Stimulated activated effector memory CD8-positive, alpha-beta T cell treated with anti-CD3 and anti-CD28 coated beads, Interleukin-12 subunit alpha, Interleukin-12 subunit beta, amount 100 ng/mL, for 72 hours (primary cell): ENCODE measurements around the gene ADAMTS12.

Source experiments
- ATAC-seq: fragments of 150-1000 bp; cut with Tn5 transposase; 2 replicates; pipeline ENCODE4 v1.10.0; 2021
- DNase-seq, 2 donors: peaks; one replicate each; pipeline ENCODE4 v3.0.0; 2021 to 2022; ENCODE audit warnings: low spot score in 2 of 2
- H3K27ac Mint-ChIP-seq: one replicate; pipeline ENCODE4 v1.8.0; 2022; ENCODE audit warnings: mild to moderate bottlenecking, mixed read lengths
- H3K36me3 Mint-ChIP-seq: one replicate; pipeline ENCODE4 v1.8.0; 2022; ENCODE audit warnings: mild to moderate bottlenecking, mixed read lengths
- H3K4me1 Mint-ChIP-seq: one replicate; pipeline ENCODE4 v1.8.0; 2022; ENCODE audit warnings: mixed read lengths
- H3K4me3 Mint-ChIP-seq: one replicate; pipeline ENCODE4 v1.8.0; 2022; ENCODE audit warnings: mild to moderate bottlenecking, mixed read lengths
- H3K9me3 Mint-ChIP-seq: one replicate; pipeline ENCODE4 v1.8.0; 2022; ENCODE audit warnings: mixed read lengths

The ADAMTS12 gene

GRCh38 chr5:33781286-33781685, 110.5 kb downstream of the ADAMTS12 start:
- H3K9me3 Mint-ChIP-seq = peaks cover 3% of the 10 kb centered on the region

GRCh38 chr5:33776151-33776660, 115.6 kb downstream of the ADAMTS12 start:
- no peak for ATAC-seq
- Mint-ChIP-seq H3K4me1 (no peaks in the 10 kb centered on the region), H3K9me3 (no peaks in the 10 kb centered on the region), H3K36me3 (no peaks in the 10 kb centered on the region), H3K27ac (no peak overlapping the region), H3K4me3 (no peak overlapping the region)
- DNase-seq = no peak

More at GRCh38 chr5:33781286-33781685, 110.5 kb downstream of the ADAMTS12 start:
- Mint-ChIP-seq H3K4me1 (no peaks in the 10 kb centered on the region), H3K27ac (no peak overlapping the region), H3K36me3 (no peaks in the 10 kb centered on the region), H3K4me3 (no peak overlapping the region)
- no peak for DNase-seq
- ATAC-seq = no peak

- H3K4me1 Mint-ChIP-seq = no peaks in the 10 kb centered on the region
- no peak overlapping the region for H3K4me3 Mint-ChIP-seq
- H3K27ac Mint-ChIP-seq = no peak overlapping the region
- no peaks in the 10 kb centered on the region for H3K9me3 Mint-ChIP-seq
- no peak for ATAC-seq
- no peak for DNase-seq
- H3K36me3 Mint-ChIP-seq = no peaks in the 10 kb centered on the region
These were observed 117.4 kb downstream of the ADAMTS12 start for GRCh38 chr5:33774341-33774740.

- no peaks in the 10 kb centered on the region for H3K4me1 Mint-ChIP-seq
- H3K27ac Mint-ChIP-seq = no peak overlapping the region
- no peak overlapping the region for H3K4me3 Mint-ChIP-seq
These were observed 119.4 kb downstream of the ADAMTS12 start for GRCh38 chr5:33772380-33772897.

GRCh38 chr5:33769968-33770367, 121.8 kb downstream of the ADAMTS12 start:
- ATAC-seq (no peak), DNase-seq (no peak)
- Mint-ChIP-seq H3K27ac (no peak overlapping the region), H3K36me3 (no peaks in the 10 kb centered on the region), H3K4me1 (no peaks in the 10 kb centered on the region), H3K9me3 (peaks cover 2% of the 10 kb centered on the region), H3K4me3 (no peak overlapping the region)

More at GRCh38 chr5:33772380-33772897, 119.4 kb downstream of the ADAMTS12 start:
- no peak for ATAC-seq
- no peak for DNase-seq
- Mint-ChIP-seq H3K9me3 (peaks cover 2% of the 10 kb centered on the region), H3K36me3 (no peaks in the 10 kb centered on the region)

GRCh38 chr5:33769196-33769595, 122.6 kb downstream of the ADAMTS12 start:
- H3K36me3 Mint-ChIP-seq = no peaks in the 10 kb centered on the region

GRCh38 chr5:33766023-33766422, 125.8 kb downstream of the ADAMTS12 start:
- Mint-ChIP-seq H3K4me1 (no peaks in the 10 kb centered on the region), H3K9me3 (peaks cover 2% of the 10 kb centered on the region), H3K27ac (no peak overlapping the region), H3K36me3 (no peaks in the 10 kb centered on the region), H3K4me3 (no peak overlapping the region)
- ATAC-seq (no peak), DNase-seq (no peak)

More at GRCh38 chr5:33769196-33769595, 122.6 kb downstream of the ADAMTS12 start:
- DNase-seq (no peak), ATAC-seq (no peak)
- peaks cover 2% of the 10 kb centered on the region for H3K9me3 Mint-ChIP-seq
- H3K4me3 Mint-ChIP-seq = no peak overlapping the region
- H3K4me1 Mint-ChIP-seq = no peaks in the 10 kb centered on the region
- H3K27ac Mint-ChIP-seq = no peak overlapping the region

- DNase-seq (no peak), ATAC-seq (no peak)
- Mint-ChIP-seq H3K4me1 (no peaks in the 10 kb centered on the region), H3K4me3 (no peak overlapping the region), H3K27ac (no peak overlapping the region), H3K36me3 (no peaks in the 10 kb centered on the region), H3K9me3 (peaks cover 2% of the 10 kb centered on the region)
These were observed 127.0 kb downstream of the ADAMTS12 start for GRCh38 chr5:33764786-33765185.

GRCh38 chr5:33763435-33763834, 128.4 kb downstream of the ADAMTS12 start:
- no peak for ATAC-seq
- Mint-ChIP-seq H3K36me3 (no peaks in the 10 kb centered on the region), H3K4me3 (no peak overlapping the region), H3K4me1 (no peaks in the 10 kb centered on the region), H3K9me3 (peaks cover 2% of the 10 kb centered on the region), H3K27ac (no peak overlapping the region)
- no peak for DNase-seq

GRCh38 chr5:33762859-33763258, 128.9 kb downstream of the ADAMTS12 start:
- no peak overlapping the region for H3K27ac Mint-ChIP-seq
- no peaks in the 10 kb centered on the region for H3K36me3 Mint-ChIP-seq
- peaks cover 2% of the 10 kb centered on the region for H3K9me3 Mint-ChIP-seq
- no peaks in the 10 kb centered on the region for H3K4me1 Mint-ChIP-seq
- H3K4me3 Mint-ChIP-seq = no peak overlapping the region
- no peak for ATAC-seq
- no peak for DNase-seq

- no peak for DNase-seq
- no peak for ATAC-seq
- Mint-ChIP-seq H3K36me3 (no peaks in the 10 kb centered on the region), H3K9me3 (no peaks in the 10 kb centered on the region), H3K27ac (no peak overlapping the region), H3K4me3 (no peak overlapping the region), H3K4me1 (no peaks in the 10 kb centered on the region)
These were observed 130.7 kb downstream of the ADAMTS12 start for GRCh38 chr5:33761139-33761538.

- ATAC-seq (no peak), DNase-seq (no peak)
- Mint-ChIP-seq H3K9me3 (no peaks in the 10 kb centered on the region), H3K36me3 (no peaks in the 10 kb centered on the region), H3K4me1 (no peaks in the 10 kb centered on the region), H3K4me3 (no peak overlapping the region), H3K27ac (no peak overlapping the region)
These were observed 133.1 kb downstream of the ADAMTS12 start for GRCh38 chr5:33758737-33759136.

GRCh38 chr5:33756491-33756890, 135.3 kb downstream of the ADAMTS12 start:
- H3K9me3 Mint-ChIP-seq = no peaks in the 10 kb centered on the region
- no peak overlapping the region for H3K4me3 Mint-ChIP-seq
- H3K27ac Mint-ChIP-seq = no peak overlapping the region
- DNase-seq (no peak), ATAC-seq (no peak)
- H3K4me1 Mint-ChIP-seq = no peaks in the 10 kb centered on the region
- H3K36me3 Mint-ChIP-seq = no peaks in the 10 kb centered on the region

GRCh38 chr5:33755231-33755630, 136.6 kb downstream of the ADAMTS12 start:
- Mint-ChIP-seq H3K27ac (no peak overlapping the region), H3K4me3 (no peak overlapping the region), H3K36me3 (no peaks in the 10 kb centered on the region), H3K9me3 (no peaks in the 10 kb centered on the region), H3K4me1 (no peaks in the 10 kb centered on the region)
- ATAC-seq (no peak), DNase-seq (no peak)

- Mint-ChIP-seq H3K9me3 (no peaks in the 10 kb centered on the region), H3K27ac (no peak overlapping the region), H3K36me3 (no peaks in the 10 kb centered on the region), H3K4me3 (no peak overlapping the region), H3K4me1 (no peaks in the 10 kb centered on the region)
- no peak for ATAC-seq
- DNase-seq = no peak
These were observed 138.1 kb downstream of the ADAMTS12 start for GRCh38 chr5:33753704-33754103.

GRCh38 chr5:33748754-33749153, 143.0 kb downstream of the ADAMTS12 start:
- ATAC-seq = no peak
- no peaks in the 10 kb centered on the region for H3K9me3 Mint-ChIP-seq
- DNase-seq = no peak
- H3K4me1 Mint-ChIP-seq = no peaks in the 10 kb centered on the region
- no peak overlapping the region for H3K27ac Mint-ChIP-seq
- H3K4me3 Mint-ChIP-seq = no peak overlapping the region
- H3K36me3 Mint-ChIP-seq = no peaks in the 10 kb centered on the region
